SK-N-SH (cell line): Measurements from ENCODE around the gene TIGD6. TPM values are rescaled to one million over a fixed set of nuclear protein-coding genes. Genes with fewer than 3 reads are reported as not detected.
A peak's percentile ranks its signal among the peaks of the same experiment; 100 is the strongest.

ENCODE experiments used
- CTCF ChIA-PET: fragments of 300-600, 350-600 bp; formaldehyde crosslinking; extraction: SDS; loops from one replicate; lab custom pipeline; 2021; lab: Yijun Ruan, JAX
- POLR2A ChIA-PET: fragments of 350-600 bp; sonication (Branson Sonifier 250); formaldehyde crosslinking; extraction: SDS; loops from one replicate; lab custom pipeline; 2020; ENCODE audit warnings: antibody characterized with exemption, inconsistent platforms; lab: Yijun Ruan, JAX
- DNase-seq: peaks from one replicate; pipeline ENCODE4 v3.0.0; 2012
- H2AFZ ChIP-seq: fragments of 200-600 bp; sonication (generic); 2 replicates; pipeline ENCODE4 v1.8.1; 2016; ENCODE audit warnings: antibody characterized with exemption, mild to moderate bottlenecking, low read depth
- H3F3A ChIP-seq: fragments of 200-600 bp; sonication (generic); replicated peaks from 2 replicates; pipeline ENCODE3; 2016; ENCODE audit warnings: antibody characterized with exemption, mild to moderate bottlenecking; ENCODE audit not compliant: insufficient read depth
- H3K27ac ChIP-seq, 2 experiments: fragments of 200-500 bp in 1 of 2; fragments of 200-600 bp in 1 of 2; sonication (Bioruptor generic) in 1 of 2; sonication (generic), shearing (Covaris generic) in 1 of 2; 2 replicates each; pipeline versions ENCODE4 v1.5.1 to v1.6.1; 2014 to 2016; ENCODE audit warnings: low read depth in 2 of 2, inconsistent platforms in 1 of 2, low read length in 1 of 2, mild to moderate bottlenecking in 1 of 2, mixed read lengths in 1 of 2
- H3K27me3 ChIP-seq: fragments of 200-600 bp; sonication (generic), shearing (Covaris generic); 2 replicates; pipeline ENCODE4 v1.6.1; 2016; ENCODE audit warnings: mixed run types; ENCODE audit not compliant: insufficient read depth
- H3K36me3 ChIP-seq, 2 experiments: fragments of 200-500 bp in 1 of 2; fragments of 200-600 bp in 1 of 2; sonication (Bioruptor generic) in 1 of 2; sonication (generic) in 1 of 2; replicated peaks in 1 of 2; 2 replicates each; pipeline versions ENCODE3 to v1.5.1; 2014 to 2016; ENCODE audit warnings: low read length in 1 of 2, mild to moderate bottlenecking in 1 of 2; ENCODE audit not compliant: insufficient read depth in 2 of 2, control insufficient read depth in 1 of 2
- H3K4me1 ChIP-seq, 2 experiments: fragments of 200-500 bp in 1 of 2; fragments of 200-600 bp in 1 of 2; sonication (Bioruptor generic) in 1 of 2; sonication (generic), shearing (Covaris generic) in 1 of 2; 2 replicates each; pipeline versions ENCODE4 v1.5.1 to v1.6.1; 2014 to 2016; ENCODE audit warnings: low read depth in 1 of 2, low read length in 1 of 2, mixed run types in 1 of 2; ENCODE audit not compliant: insufficient read depth in 2 of 2, control insufficient read depth in 1 of 2
- H3K4me2 ChIP-seq: fragments of 200-600 bp; sonication (generic), shearing (Covaris generic); 2 replicates; pipeline ENCODE4 v1.6.1; 2017; ENCODE audit warnings: mixed run types
- H3K4me3 ChIP-seq, 2 experiments: fragments of 200-500 bp in 1 of 2; fragments of 200-600 bp in 1 of 2; sonication (Bioruptor generic) in 1 of 2; sonication (generic), shearing (Covaris generic) in 1 of 2; 2 replicates each; pipeline versions ENCODE4 v1.5.1 to v1.8.1; 2014 to 2016; ENCODE audit warnings: low read depth in 2 of 2, inconsistent platforms in 1 of 2, low read length in 1 of 2, mild to moderate bottlenecking in 1 of 2, mixed read lengths in 1 of 2, moderate library complexity in 1 of 2
- H3K79me2 ChIP-seq: fragments of 200-600 bp; sonication (generic); 2 replicates; pipeline ENCODE4 v1.8.1; 2017; ENCODE audit warnings: mild to moderate bottlenecking; ENCODE audit not compliant: insufficient read depth
- H3K9ac ChIP-seq: fragments of 200-600 bp; sonication (generic); 2 replicates; pipeline ENCODE4 v1.6.1; 2017; ENCODE audit warnings: mixed run types
- H3K9me2 ChIP-seq: fragments of 200-600 bp; sonication (generic); 2 replicates; pipeline ENCODE4 v1.6.1; 2017; ENCODE audit warnings: mixed run types
- H3K9me3 ChIP-seq: fragments of 200-600 bp; sonication (generic); 2 replicates; pipeline ENCODE4 v1.6.1; 2017; ENCODE audit warnings: mixed run types, mild to moderate bottlenecking, moderate library complexity
- H4K20me1 ChIP-seq: fragments of 200-600 bp; sonication (generic); 2 replicates; pipeline ENCODE4 v1.6.1; 2017; ENCODE audit warnings: mild to moderate bottlenecking, mixed run types; ENCODE audit not compliant: insufficient read depth
- EP300 ChIP-seq, 2 experiments: IDR thresholded peaks; 2 replicates each; pipeline versions ENCODE4 v1.4.0 to v1.6.1; 2012; ENCODE audit warnings: borderline replicate concordance in 1 of 2, low read depth in 1 of 2, low read length in 1 of 2
- EZH2phosphoT487 ChIP-seq: fragments of 200-600 bp; sonication (generic); IDR thresholded peaks from 2 replicates; pipeline ENCODE4 v1.6.1; 2017; ENCODE audit warnings: low read depth, mixed run types, mild to moderate bottlenecking, antibody characterized with exemption, moderate library complexity, borderline replicate concordance
- GABPA ChIP-seq: IDR thresholded peaks from 2 replicates; pipeline ENCODE4 v1.4.0; 2012; ENCODE audit warnings: low read depth, mild to moderate bottlenecking
- JUND ChIP-seq: IDR thresholded peaks from 2 replicates; pipeline ENCODE4 v1.4.0; 2012
- MAX ChIP-seq: IDR thresholded peaks from 2 replicates; pipeline ENCODE4 v1.4.0; 2012; ENCODE audit warnings: low read depth
- MEF2A ChIP-seq: IDR thresholded peaks from 2 replicates; pipeline ENCODE4 v1.4.0; 2012; ENCODE audit warnings: low read depth, borderline replicate concordance
- NFIC ChIP-seq: IDR thresholded peaks from 2 replicates; pipeline ENCODE4 v1.4.0; 2012; ENCODE audit warnings: borderline replicate concordance
- RFX5 ChIP-seq: IDR thresholded peaks from 2 replicates; pipeline ENCODE4 v1.6.1; 2012; ENCODE audit warnings: mild to moderate bottlenecking, improper control_type of control experiment, low read length
- SMC3 ChIP-seq: IDR thresholded peaks from 2 replicates; pipeline ENCODE4 v1.6.1; 2012; ENCODE audit warnings: low read depth, low read length, improper control_type of control experiment
- YY1 ChIP-seq: IDR thresholded peaks from 2 replicates; pipeline ENCODE4 v1.4.0; 2012; ENCODE audit warnings: low read depth, mild to moderate bottlenecking
- WGBS: methylation state at CpG from one replicate; pipeline ENCODE4 v1.1.6; 2017; ENCODE audit warnings: low lambda C conversion rate; 5-methylcytosine and 5-hydroxymethylcytosine counted together
- polyA plus RNA-seq, 3 experiments: library from polyadenylated mRNA; depleted of rRNA; stranded (reverse); fragments of >200 nt; gene quantifications; 2 replicates each; pipeline ENCODE4 v1.2.3, GENCODE V29; 2012
- TF ChIP-seq, protein P1 (sequence below): fragments of 200-600 bp; sonication (generic); IDR thresholded peaks from 2 replicates; pipeline ENCODE4 v1.6.1; 2017; ENCODE audit warnings: antibody characterized with exemption, mild to moderate bottlenecking, moderate library complexity
- TF ChIP-seq, protein P2 (sequence below): fragments of 150-350 bp; IDR thresholded peaks from 2 replicates; pipeline ENCODE4 v1.6.1; 2017; ENCODE audit warnings: antibody characterized with exemption, low read length, low read depth, borderline replicate concordance

The TIGD6 gene
- polyA plus RNA-seq, 1 of the 3 experiments (the other 2 are of a cell fraction) = 4.7 TPM

DNA sequence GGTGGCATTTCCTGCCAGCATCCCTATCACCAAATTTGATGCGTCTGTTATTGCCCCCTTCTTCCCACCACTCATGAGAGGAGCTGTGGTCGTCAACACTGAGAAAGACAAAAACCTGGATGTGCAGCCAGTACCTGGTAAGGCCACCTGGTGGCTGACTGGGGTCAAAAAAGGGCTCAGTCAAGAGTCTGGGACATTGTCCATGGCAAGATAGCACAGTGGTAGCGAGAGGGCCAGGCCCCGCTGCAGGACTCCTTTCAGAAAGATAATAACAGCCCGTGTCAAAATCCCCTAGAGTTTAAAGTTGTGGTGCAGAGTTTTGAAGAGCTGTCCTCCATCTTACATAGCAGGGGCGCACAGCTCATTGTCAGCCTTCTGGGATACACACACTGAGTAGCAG, 45.1 kb upstream of the TIGD6 start:
- H3K4me3 ChIP-seq = no peak overlapping the region
- no peaks in the 10 kb centered on the region for H3K9me3 ChIP-seq
- H3K9me2 ChIP-seq = no peaks in the 10 kb centered on the region
- peaks cover 6 to 22% of the 10 kb centered on the region in 2 experiments for H3K4me1 ChIP-seq
- no peak overlapping the region for H3K4me2 ChIP-seq
- H4K20me1 ChIP-seq = no peaks in the 10 kb centered on the region
- CTCF ChIA-PET = interaction anchor here (0.6 to 1.9 kb wide), 5 partner anchors 9 to 211 kb away, joined by 3 to 6 read pairs (median 3); partner anchors contain the start of gene SLC6A7
- POLR2A ChIA-PET = interaction anchor here (0.6 kb wide), 1 partner anchor 21 kb away, joined by 3 read pairs; no protein-coding TSS in a partner anchor
- H2AFZ ChIP-seq = no peak overlapping the region
- no peaks in the 10 kb centered on the region for H3K27me3 ChIP-seq
- peaks cover 15% of the 10 kb centered on the region; the same call in 1 of the 2 replicates for H3K79me2 ChIP-seq
- DNase-seq = no peak
- H3K36me3 ChIP-seq = peaks cover 67 to 76% of the 10 kb centered on the region in 2 experiments
- 93% methylated on average over 6 of the region's 6 CpGs for WGBS
- no peak overlapping the region for H3K9ac ChIP-seq
- TF ChIP-seq, protein P1, sequence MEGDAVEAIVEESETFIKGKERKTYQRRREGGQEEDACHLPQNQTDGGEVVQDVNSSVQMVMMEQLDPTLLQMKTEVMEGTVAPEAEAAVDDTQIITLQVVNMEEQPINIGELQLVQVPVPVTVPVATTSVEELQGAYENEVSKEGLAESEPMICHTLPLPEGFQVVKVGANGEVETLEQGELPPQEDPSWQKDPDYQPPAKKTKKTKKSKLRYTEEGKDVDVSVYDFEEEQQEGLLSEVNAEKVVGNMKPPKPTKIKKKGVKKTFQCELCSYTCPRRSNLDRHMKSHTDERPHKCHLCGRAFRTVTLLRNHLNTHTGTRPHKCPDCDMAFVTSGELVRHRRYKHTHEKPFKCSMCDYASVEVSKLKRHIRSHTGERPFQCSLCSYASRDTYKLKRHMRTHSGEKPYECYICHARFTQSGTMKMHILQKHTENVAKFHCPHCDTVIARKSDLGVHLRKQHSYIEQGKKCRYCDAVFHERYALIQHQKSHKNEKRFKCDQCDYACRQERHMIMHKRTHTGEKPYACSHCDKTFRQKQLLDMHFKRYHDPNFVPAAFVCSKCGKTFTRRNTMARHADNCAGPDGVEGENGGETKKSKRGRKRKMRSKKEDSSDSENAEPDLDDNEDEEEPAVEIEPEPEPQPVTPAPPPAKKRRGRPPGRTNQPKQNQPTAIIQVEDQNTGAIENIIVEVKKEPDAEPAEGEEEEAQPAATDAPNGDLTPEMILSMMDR = peak; percentile 26; the same call in 1 of the 2 replicates
- TF ChIP-seq JUND (no peak), NFIC (no peak)
- peak overlapping the region in 1 of 2 experiments; percentile 94; a peak in 2 of 4 replicates for H3K27ac ChIP-seq
- H3F3A ChIP-seq = peaks cover 32% of the 10 kb centered on the region

DNA sequence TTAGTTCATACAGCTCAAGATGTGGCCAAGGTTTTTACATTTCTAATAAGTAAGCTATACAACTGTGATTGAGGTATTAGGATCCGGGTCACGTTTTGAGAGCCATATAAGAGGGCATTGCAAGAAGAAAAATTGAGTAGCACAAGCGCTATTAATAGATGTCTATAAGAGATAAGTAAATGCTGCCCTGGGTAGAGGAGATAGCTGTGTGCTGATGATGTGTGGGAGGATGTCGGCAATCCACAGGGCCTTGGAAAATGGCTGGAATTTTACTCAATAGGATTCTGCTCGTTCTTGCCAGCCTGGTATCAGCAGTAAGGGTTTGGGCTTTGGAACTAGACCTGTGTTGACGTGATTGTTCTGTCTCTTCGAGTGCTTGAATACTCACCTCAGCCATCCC, 44.3 kb upstream of the TIGD6 start:
- Histone ChIP-seq H3F3A (peaks cover 32% of the 10 kb centered on the region), H3K36me3 (peaks cover 68 to 80% of the 10 kb centered on the region in 2 experiments), H3K27me3 (no peaks in the 10 kb centered on the region), H3K79me2 (peaks cover 21% of the 10 kb centered on the region; the same call in 1 of the 2 replicates), H3K4me2 (peak overlapping the region; percentile 62), H3K9ac (peak overlapping the region; percentile 42; the same call in 1 of the 2 replicates), H3K9me2 (no peaks in the 10 kb centered on the region), H3K4me3 (no peak overlapping the region), H3K27ac (peak overlapping the region; percentile 43 to 94; a peak in 3 of 4 replicates), H3K9me3 (no peaks in the 10 kb centered on the region), H2AFZ (no peak overlapping the region), H3K4me1 (peaks cover 6 to 22% of the 10 kb centered on the region in 2 experiments), H4K20me1 (no peaks in the 10 kb centered on the region)
- TF ChIP-seq GABPA = no peak
- TF ChIP-seq MAX = no peak
- TF ChIP-seq, protein P2, sequence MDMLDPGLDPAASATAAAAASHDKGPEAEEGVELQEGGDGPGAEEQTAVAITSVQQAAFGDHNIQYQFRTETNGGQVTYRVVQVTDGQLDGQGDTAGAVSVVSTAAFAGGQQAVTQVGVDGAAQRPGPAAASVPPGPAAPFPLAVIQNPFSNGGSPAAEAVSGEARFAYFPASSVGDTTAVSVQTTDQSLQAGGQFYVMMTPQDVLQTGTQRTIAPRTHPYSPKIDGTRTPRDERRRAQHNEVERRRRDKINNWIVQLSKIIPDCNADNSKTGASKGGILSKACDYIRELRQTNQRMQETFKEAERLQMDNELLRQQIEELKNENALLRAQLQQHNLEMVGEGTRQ = no peak
- TF ChIP-seq SMC3 = no peak
- TF ChIP-seq EZH2phosphoT487 = no peak
- no peak for TF ChIP-seq EP300 (IDR thresholded peaks at IDR 0.05; ENCODE audit: borderline replicate concordance in 1 of 2, low read depth in 1 of 2, low read length in 1 of 2)
- TF ChIP-seq MEF2A = no peak
- no peak for TF ChIP-seq RFX5
- TF ChIP-seq NFIC = no peak
- TF ChIP-seq YY1 = no peak
- no peak for DNase-seq
- WGBS = 54% methylated on average over 7 of the region's 7 CpGs
- CTCF ChIA-PET = interaction anchor here (0.9 to 1.9 kb wide), 3 partner anchors 14 to 210 kb away, joined by 3 to 6 read pairs (median 3); partner anchors contain the start of gene SLC6A7
- POLR2A ChIA-PET = no interaction called here
